ENCODE measurements around the gene TAF5L.

TAF5L gene

DNA sequence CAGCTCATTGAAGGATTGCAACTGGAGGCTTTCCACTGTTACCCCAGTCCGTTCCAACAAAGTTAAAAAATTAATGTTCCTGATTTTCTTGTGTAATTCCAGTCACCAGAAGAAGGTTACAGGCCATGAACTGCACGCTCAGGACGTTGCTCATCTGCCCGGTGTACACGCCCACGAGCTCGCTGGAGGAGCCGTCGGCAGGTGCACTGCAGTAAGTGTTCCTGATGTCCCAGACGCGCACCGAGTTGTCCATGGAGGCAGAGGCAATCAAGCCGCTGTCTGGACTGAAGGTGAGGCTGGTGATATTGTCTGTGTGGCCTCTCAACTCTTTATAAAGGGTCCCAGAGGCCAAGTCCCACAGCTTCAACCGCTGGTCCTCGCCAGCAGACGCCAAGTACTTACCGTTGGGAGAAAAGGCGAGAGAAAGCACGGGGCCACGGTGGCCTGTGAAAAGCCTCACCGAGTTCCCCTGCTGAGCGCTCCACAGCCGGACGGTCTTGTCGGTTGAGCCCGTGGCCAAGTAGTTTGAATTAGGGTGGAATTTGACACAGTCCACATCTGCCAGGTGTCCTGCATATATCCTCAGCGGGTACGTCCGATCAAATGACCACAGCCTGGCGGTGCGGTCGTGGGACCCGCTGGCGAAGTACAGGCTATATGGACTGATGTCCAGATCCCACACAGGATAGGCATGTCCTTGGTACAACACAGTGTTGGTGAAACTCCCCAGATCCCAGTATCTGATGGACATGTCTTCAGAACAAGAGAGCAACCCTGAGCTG is 31.5 kb downstream of the TAF5L start:
- DNase-seq (ENCODE audit: low spot score) = no peak
- no peak for TF ChIP-seq CTCF (IDR thresholded peaks at IDR 0.05; ENCODE audit: extremely low read depth, missing control alignments)

GRCh38 chr1:229593800-229594199 is 32.1 kb downstream of the TAF5L start:
- DNase-seq (ENCODE audit: low spot score) = no peak
- no peak for TF ChIP-seq CTCF (IDR thresholded peaks at IDR 0.05; ENCODE audit: extremely low read depth, missing control alignments)

GRCh38 chr1:229590119-229590518 is 35.8 kb downstream of the TAF5L start:
- DNase-seq (ENCODE audit: low spot score) = no peak
- TF ChIP-seq CTCF (IDR thresholded peaks at IDR 0.05; ENCODE audit: extremely low read depth, missing control alignments) = no peak

GRCh38 chr1:229585338-229585737 is 40.6 kb downstream of the TAF5L start:
- no peak for TF ChIP-seq CTCF (IDR thresholded peaks at IDR 0.05; ENCODE audit: extremely low read depth, missing control alignments)
- no peak for DNase-seq (ENCODE audit: low spot score)

DNA sequence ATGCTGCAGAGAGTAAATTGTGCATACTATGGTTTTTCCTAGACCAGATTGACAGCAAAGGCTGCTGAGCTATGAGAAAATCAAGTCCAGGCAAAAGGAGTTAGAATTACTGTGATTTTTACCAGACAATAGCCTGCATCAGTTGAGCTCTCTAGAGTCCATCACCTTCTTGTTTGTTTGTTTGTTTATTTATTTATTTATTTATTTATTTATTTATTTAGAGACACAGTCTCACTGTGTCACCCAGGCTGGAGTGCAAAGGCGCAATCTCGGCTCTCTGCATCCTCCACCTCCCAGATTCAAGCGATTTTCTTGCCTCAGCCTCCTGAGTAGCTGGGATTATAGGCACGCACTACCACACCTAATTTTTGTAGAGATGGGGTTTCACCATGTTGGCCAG is 43.2 kb downstream of the TAF5L start:
- no peak for DNase-seq (ENCODE audit: low spot score)
- TF ChIP-seq CTCF (IDR thresholded peaks at IDR 0.05; ENCODE audit: extremely low read depth, missing control alignments) = no peak

GRCh38 chr1:229582011-229582694 is 43.8 kb downstream of the TAF5L start:
- no peak for DNase-seq (ENCODE audit: low spot score)
- no peak for TF ChIP-seq CTCF (IDR thresholded peaks at IDR 0.05; ENCODE audit: extremely low read depth, missing control alignments)

DNA sequence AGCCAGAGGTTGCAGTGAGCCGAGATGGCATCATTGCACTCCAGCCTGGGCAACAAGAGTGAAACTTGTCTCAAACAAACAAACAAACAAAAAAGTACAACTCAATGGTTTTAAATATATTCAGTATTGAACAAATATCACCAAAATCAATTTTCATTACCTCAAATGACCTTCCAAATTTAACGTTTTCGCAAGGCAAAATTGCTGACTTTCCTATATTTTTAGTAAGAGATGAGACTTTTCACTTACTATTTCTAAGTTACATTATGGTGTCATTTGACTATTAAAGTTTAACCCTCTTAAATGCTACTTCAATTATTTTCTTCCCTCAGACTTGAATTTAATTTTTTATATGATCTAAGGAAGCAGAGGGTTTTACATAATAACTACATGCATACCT is 44.4 kb downstream of the TAF5L start:
- no peak for DNase-seq (ENCODE audit: low spot score)
- no peak for TF ChIP-seq CTCF (IDR thresholded peaks at IDR 0.05; ENCODE audit: extremely low read depth, missing control alignments)
